ENCODE data around the gene HK3. TPM values are rescaled to one million over a fixed set of nuclear protein-coding genes. Genes with fewer than 3 reads are reported as not detected.

Gene HK3
- total RNA-seq, 1 donor from 2014 or later: 61.2 TPM

GRCh38 chr5:176915906-176916305 lies 16.8 kb upstream of the HK3 start:
- H3K4me1 ChIP-seq: no peaks in the 10 kb centered on the region
- intact Hi-C loops (cut with DNase I): no loop called here
- no peaks in the 10 kb centered on the region for H3K9me3 ChIP-seq
- no peak for TF ChIP-seq CTCF (IDR thresholded peaks at IDR 0.05)
- H3K4me3 ChIP-seq: no peak overlapping the region
- peak in 1 of 2 donors; percentile 50 for ATAC-seq
- no peak for DNase-seq
- H3K27me3 ChIP-seq (ENCODE audit: low read depth): no peaks in the 10 kb centered on the region
- H3K27ac ChIP-seq: no peak overlapping the region
- H3K36me3 ChIP-seq: peaks cover 16% of the 10 kb centered on the region

- ATAC-seq: no peak
- intact Hi-C loops (cut with DNase I): no loop called here
- peaks cover 32% of the 10 kb centered on the region for H3K36me3 ChIP-seq
These were observed 13.0 kb upstream of the HK3 start for GRCh38 chr5:176912115-176912514.

GRCh38 chr5:176908675-176909368 lies 9.7 kb upstream of the HK3 start:
- H3K4me1 ChIP-seq: peaks cover 8% of the 10 kb centered on the region
- intact Hi-C loops (cut with DNase I): no loop called here
- no peaks in the 10 kb centered on the region for H3K27me3 ChIP-seq (ENCODE audit: low read depth)

More at GRCh38 chr5:176912115-176912514, 13.0 kb upstream of the HK3 start:
- Histone ChIP-seq H3K4me1 (peaks cover 8% of the 10 kb centered on the region), H3K9me3 (no peaks in the 10 kb centered on the region), H3K27me3 (ENCODE audit: low read depth) (no peaks in the 10 kb centered on the region), H3K4me3 (no peak overlapping the region), H3K27ac (no peak overlapping the region)
- TF ChIP-seq CTCF (IDR thresholded peaks at IDR 0.05): no peak
- DNase-seq: no peak

GRCh38 chr5:176906796-176907195 lies 7.7 kb upstream of the HK3 start:
- ATAC-seq: no peak
- Histone ChIP-seq H3K27ac (no peak overlapping the region), H3K36me3 (peaks cover 83% of the 10 kb centered on the region), H3K4me3 (no peak overlapping the region), H3K9me3 (no peaks in the 10 kb centered on the region), H3K27me3 (ENCODE audit: low read depth) (no peaks in the 10 kb centered on the region), H3K4me1 (peaks cover 18% of the 10 kb centered on the region)
- intact Hi-C loops (cut with DNase I): no loop called here
- DNase-seq: no peak
- TF ChIP-seq CTCF (IDR thresholded peaks at IDR 0.05): no peak

More at GRCh38 chr5:176908675-176909368, 9.7 kb upstream of the HK3 start:
- ATAC-seq (no peak), DNase-seq (no peak)
- Histone ChIP-seq H3K27ac (no peak overlapping the region), H3K4me3 (no peak overlapping the region), H3K9me3 (no peaks in the 10 kb centered on the region), H3K36me3 (peaks cover 65% of the 10 kb centered on the region)
- TF ChIP-seq CTCF (IDR thresholded peaks at IDR 0.05): no peak

- no peak for TF ChIP-seq CTCF (IDR thresholded peaks at IDR 0.05)
- intact Hi-C loops (cut with DNase I): no loop called here
- no peaks in the 10 kb centered on the region for H3K9me3 ChIP-seq
- no peak for ATAC-seq
- H3K36me3 ChIP-seq: peaks cover 83% of the 10 kb centered on the region
- H3K27me3 ChIP-seq (ENCODE audit: low read depth): no peaks in the 10 kb centered on the region
- no peak overlapping the region for H3K27ac ChIP-seq
- peaks cover 20% of the 10 kb centered on the region for H3K4me1 ChIP-seq
- no peak overlapping the region for H3K4me3 ChIP-seq
- DNase-seq: no peak
These were observed 7.0 kb upstream of the HK3 start for GRCh38 chr5:176906126-176906525.
